ENCODE results near the gene ANAPC1. TPM values are rescaled to one million over a fixed set of nuclear protein-coding genes. Genes with fewer than 3 reads are reported as not detected.
"Not testable (repeated sequence)": the region's sequence is repeated elsewhere in the genome, so short reads cannot be mapped to it uniquely, and the experiment has no call there.

Gene ANAPC1
- total RNA-seq, 4 donors from 2014 or later: 20.5 to 61.0 (median 42.7) TPM

DNA sequence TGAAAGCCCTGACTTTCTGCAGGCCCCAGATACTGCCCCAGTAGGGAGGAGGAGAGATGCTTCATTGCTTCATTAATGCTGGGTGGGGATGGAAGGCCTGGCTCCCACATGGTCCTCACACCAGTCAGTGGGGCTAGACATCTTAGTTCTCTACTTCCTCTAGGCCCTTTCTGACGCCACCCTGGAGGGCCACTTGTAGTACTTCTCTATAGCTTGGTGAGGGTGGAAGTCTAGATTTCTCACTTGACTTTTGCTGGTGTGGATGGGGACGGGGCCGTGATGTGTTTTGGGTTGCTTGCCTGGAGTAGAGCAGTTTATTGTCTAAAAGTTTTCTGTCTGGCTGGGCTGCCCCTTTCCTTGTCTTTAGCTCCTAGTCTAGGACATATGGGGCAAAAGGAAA lies 33.1 kb upstream of the ANAPC1 start:
- Histone ChIP-seq H3K4me1 (peaks cover 0 to 20% (median 4%) of the 10 kb centered on the region in 3 donors), H3K36me3 (peaks cover 0 to 8% (median 0%) of the 10 kb centered on the region in 3 donors), H3K9me3 (no peaks in the 10 kb centered on the region), H3K4me3 (no peak overlapping the region), H3K27me3 (peaks cover 0 to 3% (median 0%) of the 10 kb centered on the region in 4 donors), H3K27ac (no peak overlapping the region)
- TF ChIP-seq, protein P1, sequence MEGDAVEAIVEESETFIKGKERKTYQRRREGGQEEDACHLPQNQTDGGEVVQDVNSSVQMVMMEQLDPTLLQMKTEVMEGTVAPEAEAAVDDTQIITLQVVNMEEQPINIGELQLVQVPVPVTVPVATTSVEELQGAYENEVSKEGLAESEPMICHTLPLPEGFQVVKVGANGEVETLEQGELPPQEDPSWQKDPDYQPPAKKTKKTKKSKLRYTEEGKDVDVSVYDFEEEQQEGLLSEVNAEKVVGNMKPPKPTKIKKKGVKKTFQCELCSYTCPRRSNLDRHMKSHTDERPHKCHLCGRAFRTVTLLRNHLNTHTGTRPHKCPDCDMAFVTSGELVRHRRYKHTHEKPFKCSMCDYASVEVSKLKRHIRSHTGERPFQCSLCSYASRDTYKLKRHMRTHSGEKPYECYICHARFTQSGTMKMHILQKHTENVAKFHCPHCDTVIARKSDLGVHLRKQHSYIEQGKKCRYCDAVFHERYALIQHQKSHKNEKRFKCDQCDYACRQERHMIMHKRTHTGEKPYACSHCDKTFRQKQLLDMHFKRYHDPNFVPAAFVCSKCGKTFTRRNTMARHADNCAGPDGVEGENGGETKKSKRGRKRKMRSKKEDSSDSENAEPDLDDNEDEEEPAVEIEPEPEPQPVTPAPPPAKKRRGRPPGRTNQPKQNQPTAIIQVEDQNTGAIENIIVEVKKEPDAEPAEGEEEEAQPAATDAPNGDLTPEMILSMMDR (IDR thresholded peaks at IDR 0.05): no peak
- TF ChIP-seq POLR2A (IDR thresholded peaks at IDR 0.05): no peak
- DNase-seq: no peak
- intact Hi-C loops (cut with DNase I): no loop called here
- 50 to 96% methylated on average over 2 to 3 of the region's 3 CpGs for WGBS, 2 donors

DNA sequence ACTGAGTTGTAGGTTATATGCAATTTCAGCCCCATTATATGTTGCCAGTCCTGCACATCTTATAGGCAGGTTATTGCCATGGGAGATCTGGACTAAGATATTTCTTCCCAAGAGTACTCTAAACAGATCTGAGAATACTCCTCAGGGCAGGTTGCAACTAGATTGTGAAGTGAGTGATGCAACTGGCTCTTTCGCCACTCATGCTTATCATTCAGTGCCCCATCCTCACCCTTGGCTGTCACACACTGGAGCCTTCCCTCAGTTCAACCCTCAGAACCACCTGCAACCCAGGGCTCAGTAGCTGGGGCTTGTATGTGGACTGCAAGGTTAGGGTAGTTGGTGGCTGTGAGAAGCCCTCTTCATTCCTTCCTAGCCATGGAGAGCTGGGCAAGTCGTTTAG lies 28.6 kb upstream of the ANAPC1 start:
- no peaks in the 10 kb centered on the region for H3K27me3 ChIP-seq
- H3K27ac ChIP-seq: no peak overlapping the region
- H3K4me1 ChIP-seq: peaks cover 0 to 3% (median under 1%) of the 10 kb centered on the region in 3 donors
- intact Hi-C loops (cut with DNase I): no loop called here
- 33 to 59% methylated on average over 2 of the region's 2 CpGs for WGBS, 2 donors
- H3K36me3 ChIP-seq: peaks cover 0 to 8% (median 0%) of the 10 kb centered on the region in 3 donors
- H3K4me3 ChIP-seq: no peak overlapping the region
- DNase-seq: no peak
- TF ChIP-seq, protein P1 (IDR thresholded peaks at IDR 0.05): no peak
- no peak for TF ChIP-seq POLR2A (IDR thresholded peaks at IDR 0.05)
- H3K9me3 ChIP-seq: no peaks in the 10 kb centered on the region

DNA sequence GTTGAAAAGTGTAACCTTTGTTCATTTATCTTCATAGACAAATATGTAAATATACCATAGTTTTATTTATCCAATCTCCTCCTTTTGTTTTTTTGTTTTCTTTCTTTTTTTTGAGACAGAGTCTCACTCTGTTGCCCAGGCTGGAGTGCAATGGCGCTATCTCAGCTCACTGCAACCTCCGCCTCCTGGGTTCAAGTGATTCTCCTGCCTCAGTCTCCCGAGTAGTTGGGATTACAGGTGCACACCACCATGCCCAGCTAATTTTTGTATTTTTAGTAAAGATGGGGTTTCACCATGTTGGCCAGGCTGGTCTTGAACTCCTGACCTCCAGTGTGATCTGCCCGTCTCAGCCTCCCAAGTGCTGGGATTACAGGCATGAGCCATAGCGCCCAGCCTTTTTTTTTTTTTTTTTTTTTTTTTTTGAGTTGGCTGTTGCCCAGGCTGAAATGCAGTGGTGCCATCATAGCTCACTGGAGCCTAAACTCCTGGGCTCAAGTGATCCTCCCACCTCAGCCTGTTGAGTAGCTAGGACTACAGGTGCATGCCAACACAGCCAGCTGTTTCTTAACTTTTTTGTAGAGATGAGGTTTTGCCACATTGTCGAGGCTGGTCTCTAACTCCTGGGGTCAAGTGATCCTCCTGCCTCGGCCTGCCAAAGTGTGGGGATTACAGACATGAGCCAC lies 27.4 kb upstream of the ANAPC1 start:
- H3K9me3 ChIP-seq; H3K27ac ChIP-seq; DNase-seq; H3K4me3 ChIP-seq; H3K36me3 ChIP-seq; intact Hi-C loops (cut with DNase I); H3K27me3 ChIP-seq: not testable (repeated sequence)
- H3K4me1 ChIP-seq: peaks cover 0 to 11% (median 10%) of the 10 kb centered on the region in 3 donors
- WGBS, 2 donors: 82 to 89% methylated on average over 5 to 6 of the region's 7 CpGs

DNA sequence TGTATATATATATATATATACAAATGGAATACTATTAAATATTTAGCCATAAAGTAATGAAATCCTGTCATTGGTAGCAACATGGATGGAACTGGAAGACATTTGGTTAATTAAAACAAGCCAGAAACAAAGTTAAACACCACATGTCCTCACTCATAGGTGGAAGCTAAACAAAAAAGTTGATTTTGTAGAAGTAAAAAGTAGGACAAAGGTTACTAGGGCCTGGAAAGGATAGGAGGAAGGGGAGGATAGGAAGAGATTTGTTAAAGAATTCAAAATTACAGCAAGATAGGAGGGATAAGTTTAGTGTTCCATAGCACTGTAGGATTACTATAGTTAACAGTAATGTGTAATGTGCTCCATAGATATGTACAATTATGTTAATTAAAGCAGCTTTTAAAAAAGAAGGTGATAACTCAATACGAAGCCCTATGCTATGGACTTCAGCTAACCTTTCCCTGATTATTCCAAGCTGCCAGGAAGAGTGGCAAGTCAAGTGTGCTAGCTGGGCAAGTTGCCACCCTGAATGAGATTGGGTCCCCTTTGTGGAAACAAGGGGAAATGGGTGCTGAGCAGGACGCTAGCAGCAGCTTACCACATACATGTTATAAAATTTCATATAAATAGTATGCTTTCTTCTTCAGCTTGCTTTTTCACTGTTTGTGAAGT lies 26.8 kb upstream of the ANAPC1 start:
- 71 to 92% methylated on average over 2 of the region's 2 CpGs for WGBS, 2 donors
- no peak for TF ChIP-seq POLR2A (IDR thresholded peaks at IDR 0.05)
- TF ChIP-seq, protein P1 (IDR thresholded peaks at IDR 0.05): no peak
- no peak overlapping the region for H3K4me3 ChIP-seq
- intact Hi-C loops (cut with DNase I): no loop called here
- H3K4me1 ChIP-seq: peaks cover 0 to 18% (median 15%) of the 10 kb centered on the region in 3 donors
- H3K36me3 ChIP-seq: no peaks in the 10 kb centered on the region
- H3K27ac ChIP-seq: no peak overlapping the region
- no peak for DNase-seq
- H3K27me3 ChIP-seq: no peaks in the 10 kb centered on the region
- no peaks in the 10 kb centered on the region for H3K9me3 ChIP-seq

DNA sequence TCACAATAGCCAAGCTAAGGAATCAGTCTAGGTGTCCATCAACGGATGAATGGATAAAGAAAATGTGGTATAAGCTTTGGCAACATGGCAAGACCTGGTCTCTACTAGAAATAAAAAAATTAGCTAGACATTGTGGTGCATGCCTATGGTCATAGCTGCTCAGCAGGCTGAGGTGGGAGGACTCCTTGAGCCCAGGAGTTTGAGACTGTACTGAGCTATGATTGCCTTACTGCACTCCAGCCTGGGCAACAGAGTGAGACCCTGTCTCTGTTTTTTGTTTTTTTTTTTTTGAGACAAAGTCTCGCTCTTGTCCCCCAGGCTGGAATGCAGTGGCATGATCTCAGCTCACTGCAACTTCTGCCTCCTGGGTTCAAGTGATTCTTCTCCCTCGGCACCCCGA lies 26.0 kb upstream of the ANAPC1 start:
- DNase-seq; H3K27me3 ChIP-seq; H3K9me3 ChIP-seq; intact Hi-C loops (cut with DNase I); H3K36me3 ChIP-seq; H3K4me3 ChIP-seq; H3K27ac ChIP-seq: not testable (repeated sequence)
- 91 to 93% methylated on average over 4 of the region's 4 CpGs for WGBS, 2 donors
- peaks cover 0 to 26% (median 17%) of the 10 kb centered on the region in 3 donors for H3K4me1 ChIP-seq

DNA sequence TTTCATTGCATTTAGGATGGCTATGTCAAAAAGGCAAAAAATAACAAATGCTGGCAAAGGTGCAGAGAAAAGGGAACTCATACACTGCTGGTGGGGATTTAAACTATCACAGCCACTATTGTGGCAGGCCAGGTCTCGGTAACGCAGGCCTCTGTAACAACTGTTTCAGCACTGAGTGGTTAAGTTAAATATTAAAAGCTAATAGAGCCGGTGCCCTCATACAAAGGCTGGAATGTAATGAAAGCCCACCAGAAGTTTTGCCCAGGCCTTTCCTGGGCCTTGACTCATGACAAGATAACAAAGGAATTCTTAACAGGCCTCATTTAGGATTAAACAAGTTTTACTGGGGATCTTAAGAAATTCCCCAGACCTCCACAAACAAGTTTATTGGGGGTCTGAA lies 25.1 kb upstream of the ANAPC1 start:
- WGBS, 2 donors: 88 to 97% methylated on average over 3 of the region's 3 CpGs

More for the DNA sequence above, 25.1 kb upstream of the ANAPC1 start:
- intact Hi-C loops (cut with DNase I): no loop called here
- Histone ChIP-seq H3K36me3 (no peaks in the 10 kb centered on the region), H3K9me3 (no peaks in the 10 kb centered on the region), H3K27me3 (no peaks in the 10 kb centered on the region), H3K4me1 (peaks cover 0 to 31% (median 23%) of the 10 kb centered on the region in 3 donors), H3K27ac (peak overlapping the region in 2 of 4 donors; percentile 34 to 50), H3K4me3 (no peak overlapping the region)
- no peak for DNase-seq
- TF ChIP-seq, protein P1 (IDR thresholded peaks at IDR 0.05): no peak
- no peak for TF ChIP-seq POLR2A (IDR thresholded peaks at IDR 0.05)
